ENCODE data around the gene DFFA. TPM values are rescaled to one million over a fixed set of nuclear protein-coding genes. Genes with fewer than 3 reads are reported as not detected.
"Not testable (repeated sequence)": the region's sequence is repeated elsewhere in the genome, so short reads cannot be mapped to it uniquely, and the experiment has no call there.

The DFFA gene
- total RNA-seq, 1 experiment from 2014 or later, result 36.6 TPM

- peak; percentile 86 for DNase-seq (ENCODE audit: low read depth)
Observed at GRCh38 chr1:10430216-10431069, 41.9 kb downstream of the DFFA start, which contains the start of gene CENPS. TSS of gene CENPS (plus strand) at chr1:10430433. CDS start at chr1:10430518, 85 bp downstream.

DNA sequence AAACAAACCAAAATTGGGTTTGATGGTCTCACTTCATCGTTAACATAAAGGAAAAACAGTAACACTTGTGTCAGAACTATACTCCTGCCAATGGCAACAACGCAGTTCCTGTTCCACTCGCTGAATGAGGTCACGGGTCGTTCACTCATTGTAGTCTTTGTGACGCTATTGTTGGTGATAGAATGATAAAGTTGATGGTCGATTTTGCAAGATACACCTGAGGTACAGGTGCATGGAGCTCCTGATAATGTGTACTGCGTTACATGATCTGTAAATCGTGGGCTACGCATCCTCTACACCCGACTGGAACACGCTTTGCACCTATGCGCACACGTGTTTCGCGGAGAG is 42.5 kb downstream of the DFFA start:
- no peak for DNase-seq (ENCODE audit: low read depth)

DNA sequence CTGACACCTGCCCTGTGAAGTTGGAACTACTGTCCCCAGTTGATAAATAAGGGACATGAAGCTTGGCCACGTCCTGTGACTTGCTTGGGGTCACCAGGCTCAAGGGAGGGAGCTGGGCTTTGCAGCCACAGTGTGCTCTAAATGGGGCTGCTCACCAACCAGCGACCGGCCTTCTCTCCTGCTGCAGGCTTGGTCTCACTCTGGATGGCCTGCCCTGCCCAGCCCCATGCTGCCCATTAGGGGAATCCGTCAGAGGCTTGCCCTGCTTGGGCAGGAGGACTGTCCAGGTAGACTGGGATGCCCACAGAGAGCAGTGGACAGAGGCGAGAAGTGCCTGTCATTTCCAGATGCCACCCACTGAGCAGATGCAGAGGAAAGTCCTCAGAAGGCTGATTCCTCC is 43.3 kb downstream of the DFFA start:
- DNase-seq (ENCODE audit: low read depth), result no peak

DNA sequence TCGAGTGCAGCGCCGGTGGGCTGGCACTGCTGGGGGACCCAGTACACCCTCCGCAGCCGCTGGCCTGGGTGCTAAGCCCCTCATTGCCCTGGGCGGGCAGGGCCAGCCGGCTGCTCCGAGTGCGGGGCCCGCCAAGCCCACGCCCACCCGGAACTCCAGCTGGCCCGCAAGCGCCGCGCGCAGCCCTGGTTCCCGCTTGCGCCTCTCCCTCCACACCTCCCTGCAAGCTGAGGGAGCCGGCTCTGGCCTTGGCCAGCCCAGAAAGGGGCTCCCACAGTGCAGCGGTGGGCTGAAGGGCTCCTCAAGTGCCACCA is 45.8 kb downstream of the DFFA start:
- DNase-seq (ENCODE audit: low read depth), result not testable (repeated sequence)

DNA sequence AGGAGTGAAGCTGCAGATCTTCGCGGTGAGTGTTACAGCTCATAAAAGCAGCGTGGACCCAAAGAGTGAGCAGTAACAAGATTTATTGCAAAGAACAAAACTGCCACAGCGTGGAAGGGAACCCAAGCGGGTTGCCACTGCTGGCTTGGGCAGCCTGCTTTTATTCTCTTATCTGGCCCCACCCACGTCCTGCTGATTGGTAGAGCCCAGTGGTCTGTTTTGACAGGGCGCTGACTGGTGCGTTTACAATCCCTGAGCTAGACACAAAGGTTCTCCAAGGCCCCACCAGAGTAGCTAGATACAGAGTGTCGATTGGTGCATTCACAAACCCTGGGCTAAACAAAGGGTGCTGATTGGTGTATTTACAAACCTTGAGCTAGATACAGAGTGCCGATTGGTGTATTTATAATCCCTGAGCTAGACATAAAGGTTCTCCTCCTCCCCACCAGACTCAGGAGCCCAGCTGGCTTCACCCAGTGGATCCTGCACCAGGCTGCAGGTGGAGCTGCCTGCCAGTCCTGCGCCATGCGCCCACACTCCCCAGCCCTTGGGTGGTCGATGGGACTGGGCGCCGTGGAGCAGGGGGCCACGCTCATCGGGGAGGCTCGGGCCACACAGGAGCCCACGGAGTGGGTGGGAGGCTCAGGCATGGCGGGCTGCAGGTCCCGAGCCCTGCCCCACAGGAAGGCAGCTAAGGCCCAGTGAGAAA is 46.3 kb downstream of the DFFA start:
- DNase-seq (ENCODE audit: low read depth), result not testable (repeated sequence)

DNA sequence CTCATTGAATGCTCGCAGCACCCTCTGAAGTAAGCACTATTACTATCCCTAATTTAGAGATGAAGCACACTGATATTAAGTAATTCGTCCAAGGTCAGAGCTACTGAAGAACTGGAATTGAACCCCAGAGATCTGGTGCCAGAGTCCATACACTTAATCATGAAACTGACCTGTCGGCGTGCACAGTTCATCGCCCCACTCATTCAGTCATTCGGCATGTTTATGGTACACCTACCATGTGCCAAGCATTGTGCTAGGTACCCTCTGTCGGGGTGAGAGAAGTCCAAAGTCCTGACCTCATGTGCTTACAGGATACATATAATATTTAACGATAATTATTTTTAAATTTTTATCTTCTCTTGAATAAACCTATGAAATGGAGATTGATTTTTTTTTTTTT is 47.7 kb downstream of the DFFA start:
- no peak for DNase-seq (ENCODE audit: low read depth)

DNA sequence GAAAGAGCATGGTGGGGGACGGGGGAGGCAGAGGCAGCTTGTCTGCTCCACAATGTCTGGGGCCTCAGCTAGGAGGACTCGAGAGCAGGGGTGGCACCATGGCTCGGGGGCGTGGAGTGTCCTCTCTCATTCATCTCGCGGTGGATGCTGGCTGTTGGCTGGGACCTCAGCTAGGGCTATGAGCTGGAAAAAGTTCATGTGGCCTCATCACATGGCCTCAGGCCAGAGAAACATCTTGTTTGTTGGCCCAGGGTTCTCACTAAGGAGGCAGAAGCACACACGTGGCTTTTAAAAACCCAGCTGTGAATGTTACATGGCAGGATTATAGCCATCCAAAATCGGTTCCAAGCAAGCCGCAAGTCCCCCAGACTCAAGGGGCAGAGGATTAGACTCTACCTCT is 48.3 kb downstream of the DFFA start:
- DNase-seq (ENCODE audit: low read depth), result peak; percentile 39

DNA sequence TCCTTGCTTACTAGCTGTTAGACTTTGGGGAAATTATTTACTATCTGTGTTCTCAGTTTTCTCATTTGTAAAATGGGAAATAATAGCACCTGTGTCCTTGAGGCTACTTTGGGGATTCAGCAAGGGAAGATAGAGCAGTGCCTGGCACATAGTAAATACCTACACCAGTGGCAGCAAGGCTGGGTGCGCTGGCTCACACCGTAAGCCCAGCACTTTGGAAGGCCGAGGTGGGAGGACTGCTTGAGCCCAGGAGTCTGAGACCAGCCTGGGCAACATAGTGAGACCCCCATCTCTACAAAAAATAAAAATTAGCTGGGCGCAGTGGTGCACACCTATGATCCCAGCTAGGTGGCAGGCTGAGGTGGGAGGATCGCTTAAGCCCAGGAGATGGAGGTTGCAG is 50.7 kb downstream of the DFFA start:
- no peak for DNase-seq (ENCODE audit: low read depth)

DNA sequence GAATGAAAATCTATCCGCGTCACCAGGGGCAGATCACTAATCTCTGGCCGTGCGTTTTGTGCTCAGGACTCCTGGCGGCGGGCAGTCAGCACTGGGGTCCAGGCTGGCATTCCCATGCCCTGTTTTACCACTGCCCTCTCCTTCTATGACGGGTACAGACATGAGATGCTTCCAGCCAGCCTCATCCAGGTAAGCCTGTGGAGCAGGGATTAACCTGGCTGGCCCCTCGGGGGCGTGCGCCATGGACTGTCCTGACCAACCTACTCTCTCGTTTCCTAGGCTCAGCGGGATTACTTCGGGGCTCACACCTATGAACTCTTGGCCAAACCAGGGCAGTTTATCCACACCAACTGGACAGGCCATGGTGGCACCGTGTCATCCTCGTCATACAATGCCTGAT is 53.0 kb downstream of the DFFA start:
- DNase-seq (ENCODE audit: low read depth), result no peak

DNA sequence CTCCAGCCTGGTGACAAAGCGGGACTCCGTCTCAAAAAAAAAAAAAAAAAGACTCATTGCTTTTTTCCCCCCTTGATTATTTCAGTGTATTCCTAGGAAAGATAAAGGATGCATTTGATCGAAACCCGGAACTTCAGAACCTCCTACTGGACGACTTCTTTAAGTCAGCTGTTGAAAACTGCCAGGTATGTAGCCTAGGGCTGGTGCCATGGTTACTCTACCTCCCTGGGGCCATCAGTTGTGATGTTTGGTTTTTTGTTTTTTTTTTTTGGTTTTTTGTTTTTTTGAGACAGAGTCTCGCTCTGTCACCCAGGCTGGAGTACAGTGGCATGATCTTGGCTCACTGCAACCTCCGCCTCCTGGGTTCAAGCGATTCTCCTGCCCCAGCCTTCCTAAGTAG is 53.6 kb downstream of the DFFA start:
- DNase-seq (ENCODE audit: low read depth), result not testable (repeated sequence)

GRCh38 chr1:10415967-10416366 is 56.4 kb downstream of the DFFA start:
- not testable (repeated sequence) for DNase-seq (ENCODE audit: low read depth)

GRCh38 chr1:10415211-10415930 is 57.0 kb downstream of the DFFA start:
- DNase-seq (ENCODE audit: low read depth), result peak; percentile 24

GRCh38 chr1:10407201-10407600 is 65.1 kb downstream of the DFFA start:
- DNase-seq (ENCODE audit: low read depth), result no peak

Other genes starting within 250 kb of the DFFA start
- gene PGD, start 73.5 kb downstream of the DFFA start, total RNA-seq (2014; rRNA removed; shearing (Covaris generic)), result 37.1 and 62.3 TPM in 2 replicates
- gene CENPS, start 42.1 kb downstream of the DFFA start, total RNA-seq (2014; rRNA removed; shearing (Covaris generic)), result 16.1 and 21.2 TPM in 2 replicates
- gene CORT, start 22.5 kb downstream of the DFFA start, total RNA-seq (2014; rRNA removed; shearing (Covaris generic)), result not detected in 2 replicates
- 21.4 and 27.1 TPM in 2 replicates for gene PEX14, start 2.4 kb upstream of the DFFA start, total RNA-seq (2014; rRNA removed; shearing (Covaris generic))

All from M059J (cell line).